PC-9 (cell line): ENCODE measurements around the gene ZNF710. TPM values are rescaled to one million over a fixed set of nuclear protein-coding genes. Genes with fewer than 3 reads are reported as not detected.

Source experiments
- BruUV-seq: library from RNA; stranded (reverse); fragments of 400-500 nt; replicated peaks from 2 replicates; lab custom pipeline; 2021; lab: Mats Ljungman, UMichigan
- CTCF ChIA-PET: fragments of 300-600 bp; sonication (Branson Sonifier 250); formaldehyde crosslinking; loops from one replicate; lab custom pipeline; 2022; ENCODE audit warnings: antibody characterized with exemption; lab: Charles Lee
- POLR2A ChIA-PET: fragments of 300-600 bp; sonication (Branson Sonifier 250); formaldehyde crosslinking; loops from one replicate; lab custom pipeline; 2022; ENCODE audit warnings: antibody characterized with exemption; ENCODE audit not compliant: unreplicated experiment; lab: Charles Lee
- DNase-seq, 2 experiments: peaks; one replicate each; pipeline versions ENCODE4 v3.0.0 to v3.0.0-alpha.2; 2015 to 2022; ENCODE audit warnings: mixed read lengths in 1 of 2
- H2AFZ ChIP-seq: fragments of 200-600 bp; sonication (generic); 2 replicates; pipeline ENCODE4 v1.8.1; 2017; ENCODE audit warnings: antibody characterized with exemption
- H3F3A ChIP-seq: fragments of 200-600 bp; sonication (generic); 2 replicates; pipeline ENCODE4 v1.8.1; 2017; ENCODE audit warnings: antibody characterized with exemption, mild to moderate bottlenecking, low read depth; ENCODE audit not compliant: insufficient read depth
- H3K27ac ChIP-seq: fragments of 200-600 bp; sonication (generic); 2 replicates; pipeline ENCODE4 v1.6.1; 2016; ENCODE audit warnings: mixed run types
- H3K27me3 ChIP-seq: fragments of 200-600 bp; sonication (generic); 2 replicates; pipeline ENCODE4 v1.6.1; 2016; ENCODE audit warnings: low read depth, mixed run types; ENCODE audit not compliant: insufficient read depth
- H3K36me3 ChIP-seq: fragments of 200-600 bp; sonication (generic); 2 replicates; pipeline ENCODE4 v1.6.1; 2016; ENCODE audit warnings: low read depth, mixed run types
- H3K4me1 ChIP-seq: fragments of 200-600 bp; sonication (generic); replicated peaks from 2 replicates; pipeline ENCODE4 v1.6.1; 2016; ENCODE audit warnings: mixed run types; ENCODE audit not compliant: insufficient read depth
- H3K4me2 ChIP-seq: fragments of 200-600 bp; sonication (generic); 2 replicates; pipeline ENCODE4 v1.6.1; 2017; ENCODE audit warnings: mixed run types
- H3K4me3 ChIP-seq: fragments of 200-600 bp; sonication (generic); 2 replicates; pipeline ENCODE4 v1.6.1; 2016; ENCODE audit warnings: mixed run types
- H3K79me2 ChIP-seq: fragments of 200-600 bp; sonication (generic); 2 replicates; pipeline ENCODE4 v1.6.1; 2017; ENCODE audit warnings: low read depth, mixed run types
- H3K9me2 ChIP-seq: fragments of 200-600 bp; sonication (generic); 2 replicates; pipeline ENCODE4 v1.8.1; 2017; ENCODE audit warnings: mild to moderate bottlenecking; ENCODE audit not compliant: insufficient read depth
- H3K9me3 ChIP-seq: fragments of 200-600 bp; sonication (generic); 2 replicates; pipeline ENCODE4 v1.8.1; 2016; ENCODE audit warnings: low read depth; ENCODE audit not compliant: insufficient read depth
- H4K20me1 ChIP-seq: fragments of 200-600 bp; sonication (generic); 2 replicates; pipeline ENCODE4 v1.8.1; 2017; ENCODE audit not compliant: insufficient read depth
- EZH2 ChIP-seq: fragments of 200-600 bp; sonication (generic); IDR thresholded peaks from 2 replicates; pipeline ENCODE4 v1.8.0; 2017; ENCODE audit warnings: antibody characterized with exemption, low read depth
- intact Hi-C: fragments of 100-400 bp; cut with micrococcal nuclease; formaldehyde crosslinking; loops from one replicate; pipeline ENCODE4 v1.10.0; 2022; ENCODE audit not compliant: unreplicated experiment
- total RNA-seq: library from RNA; stranded (reverse); gene quantifications from 2 replicates; pipeline ENCODE4 v1.2.3, GENCODE V29; 2021
- TF ChIP-seq, protein P1 (sequence below): fragments of 200-600 bp; sonication (generic); conservative IDR thresholded peaks from 2 replicates; pipeline ENCODE4 v1.6.1; 2017; ENCODE audit warnings: mixed run types, antibody characterized with exemption, mild to moderate bottlenecking, moderate library complexity

Gene ZNF710
- total RNA-seq, 1 experiment from 2014 or later, result 23.4 TPM

DNA sequence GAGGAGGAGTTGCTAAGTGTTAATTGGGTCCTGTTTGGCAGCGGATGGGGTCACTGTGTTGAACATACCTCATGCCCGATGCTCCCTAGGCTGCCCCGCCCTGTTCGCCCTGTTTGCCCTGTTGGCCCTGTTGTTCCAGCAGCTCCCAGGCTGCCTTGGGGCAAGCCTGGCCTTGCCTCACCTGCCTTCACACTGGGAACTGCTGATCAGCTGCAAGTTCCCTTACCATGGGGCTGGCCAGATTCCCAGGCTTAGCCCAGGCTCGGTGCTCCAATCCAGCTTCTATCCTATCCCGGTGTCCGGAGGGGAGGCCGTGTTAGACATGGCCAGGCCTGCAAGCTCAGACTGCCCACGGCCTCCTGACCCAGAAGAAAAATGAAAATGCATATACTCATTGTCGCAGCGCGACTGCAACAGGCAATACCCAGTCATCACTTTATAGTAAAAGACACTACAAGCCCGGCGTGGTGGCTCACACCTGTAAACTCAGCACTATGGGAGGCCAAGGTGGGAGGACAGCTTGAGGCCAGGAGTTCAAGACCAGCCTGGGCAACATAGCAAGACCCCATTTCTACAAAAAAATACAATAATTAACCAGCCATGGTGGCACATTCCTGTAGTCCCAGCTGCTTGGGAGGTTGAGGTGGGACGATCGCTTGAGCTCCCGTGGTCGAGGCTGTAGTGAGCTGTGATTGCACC is 42.9 kb upstream of the ZNF710 start:
- Histone ChIP-seq H3K4me1 (peaks cover 7% of the 10 kb centered on the region; the same call in 1 of the 2 replicates), H2AFZ (no peak overlapping the region), H3K4me2 (no peak overlapping the region), H3K79me2 (no peaks in the 10 kb centered on the region), H3K27me3 (no peaks in the 10 kb centered on the region), H3K27ac (no peak overlapping the region), H4K20me1 (no peaks in the 10 kb centered on the region), H3F3A (no peaks in the 10 kb centered on the region), H3K4me3 (no peak overlapping the region), H3K36me3 (no peaks in the 10 kb centered on the region), H3K9me3 (no peaks in the 10 kb centered on the region), H3K9me2 (no peaks in the 10 kb centered on the region)
- POLR2A ChIA-PET, result interaction anchor here (0.6 kb wide), 1 partner anchor 1092 kb away, joined by 3 read pairs; no protein-coding TSS in a partner anchor
- CTCF ChIA-PET, result no interaction called here
- peak; percentile 40 to 62 for DNase-seq
- intact Hi-C loops, result no loop called here
- TF ChIP-seq, protein P1, sequence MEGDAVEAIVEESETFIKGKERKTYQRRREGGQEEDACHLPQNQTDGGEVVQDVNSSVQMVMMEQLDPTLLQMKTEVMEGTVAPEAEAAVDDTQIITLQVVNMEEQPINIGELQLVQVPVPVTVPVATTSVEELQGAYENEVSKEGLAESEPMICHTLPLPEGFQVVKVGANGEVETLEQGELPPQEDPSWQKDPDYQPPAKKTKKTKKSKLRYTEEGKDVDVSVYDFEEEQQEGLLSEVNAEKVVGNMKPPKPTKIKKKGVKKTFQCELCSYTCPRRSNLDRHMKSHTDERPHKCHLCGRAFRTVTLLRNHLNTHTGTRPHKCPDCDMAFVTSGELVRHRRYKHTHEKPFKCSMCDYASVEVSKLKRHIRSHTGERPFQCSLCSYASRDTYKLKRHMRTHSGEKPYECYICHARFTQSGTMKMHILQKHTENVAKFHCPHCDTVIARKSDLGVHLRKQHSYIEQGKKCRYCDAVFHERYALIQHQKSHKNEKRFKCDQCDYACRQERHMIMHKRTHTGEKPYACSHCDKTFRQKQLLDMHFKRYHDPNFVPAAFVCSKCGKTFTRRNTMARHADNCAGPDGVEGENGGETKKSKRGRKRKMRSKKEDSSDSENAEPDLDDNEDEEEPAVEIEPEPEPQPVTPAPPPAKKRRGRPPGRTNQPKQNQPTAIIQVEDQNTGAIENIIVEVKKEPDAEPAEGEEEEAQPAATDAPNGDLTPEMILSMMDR, result no peak
- TF ChIP-seq EZH2, result no peak
- no TSS peak for BruUV-seq

- H3K9me2 ChIP-seq, result no peaks in the 10 kb centered on the region
- H3K27ac ChIP-seq, result no peak overlapping the region
- 0 out of 2 replicates have a peak, but pooled peaks cover under 1% of the 10 kb centered on the region for H3K4me1 ChIP-seq
- H3F3A ChIP-seq, result no peaks in the 10 kb centered on the region; the same call in 1 of the 2 replicates
- intact Hi-C loops, result no loop called here
- H4K20me1 ChIP-seq, result no peaks in the 10 kb centered on the region
- no peaks in the 10 kb centered on the region for H3K9me3 ChIP-seq
- ChIA-PET CTCF (interaction anchor here (0.6 to 0.7 kb wide), 2 partner anchors 74 to 129 kb away, joined by 3 to 5 read pairs; no protein-coding TSS in a partner anchor), POLR2A (no interaction called here)
- H3K36me3 ChIP-seq, result no peaks in the 10 kb centered on the region
- H3K27me3 ChIP-seq, result no peaks in the 10 kb centered on the region
- TF ChIP-seq EZH2, result no peak
- TF ChIP-seq, protein P1, result no peak
- no peak overlapping the region for H2AFZ ChIP-seq
- no peak overlapping the region for H3K4me3 ChIP-seq
- no peaks in the 10 kb centered on the region for H3K79me2 ChIP-seq
- H3K4me2 ChIP-seq, result no peak overlapping the region
- DNase-seq, result no peak
- BruUV-seq, result no TSS peak
Measured at GRCh38 chr15:89963301-89964231, 37.6 kb upstream of the ZNF710 start.

- intact Hi-C loops, result no loop called here
- H3K27me3 ChIP-seq, result no peaks in the 10 kb centered on the region
- no peaks in the 10 kb centered on the region for H4K20me1 ChIP-seq
- no peak for DNase-seq
- H3K4me3 ChIP-seq, result no peak overlapping the region
- no peaks in the 10 kb centered on the region; the same call in 1 of the 2 replicates for H3F3A ChIP-seq
- H3K9me3 ChIP-seq, result no peaks in the 10 kb centered on the region
- POLR2A ChIA-PET, result no interaction called here
- no peak overlapping the region for H2AFZ ChIP-seq
- no peaks in the 10 kb centered on the region for H3K36me3 ChIP-seq
- no peaks in the 10 kb centered on the region for H3K4me1 ChIP-seq
- no peak overlapping the region for H3K27ac ChIP-seq
- H3K4me2 ChIP-seq, result no peak overlapping the region
- H3K9me2 ChIP-seq, result no peaks in the 10 kb centered on the region
- BruUV-seq, result no TSS peak
- no peaks in the 10 kb centered on the region for H3K79me2 ChIP-seq
- TF ChIP-seq, protein P1, result no peak
- no peak for TF ChIP-seq EZH2
- CTCF ChIA-PET, result interaction anchor here (0.6 kb wide), 1 partner anchor 471 kb away, joined by 3 read pairs; no protein-coding TSS in a partner anchor
Measured at GRCh38 chr15:89964232-89964954, 36.7 kb upstream of the ZNF710 start.
